Tibial nerve (tissue), 4 donors: ENCODE measurements around the gene NIPSNAP3A.

ENCODE experiments used
- EP300 ChIP-seq, 2 donors: sonication (generic); formaldehyde crosslinking; IDR thresholded peaks; one replicate each; pipeline ENCODE4 v1.6.1; 2017; ENCODE audit warnings: antibody characterized with exemption in 2 of 2, mild to moderate bottlenecking in 1 of 2
- POLR2A ChIP-seq, 2 donors: fragments of 450-650 bp; IDR thresholded peaks; one replicate each; pipeline ENCODE4 v1.6.1; 2017; ENCODE audit warnings: antibody characterized with exemption in 2 of 2, mild to moderate bottlenecking in 2 of 2, moderate library complexity in 2 of 2
- TF ChIP-seq, protein P1 (sequence below), 5 experiments: fragments of 200-600 bp in 3 of 5; fragments of 450-650 bp in 2 of 5; sonication (generic) in 3 of 5; IDR thresholded peaks; one replicate each; pipeline ENCODE4 v1.5.1; 2016 to 2019; ENCODE audit warnings: antibody characterized with exemption in 5 of 5, mild to moderate bottlenecking in 3 of 5, moderate library complexity in 2 of 5

- TF ChIP-seq, protein P1, sequence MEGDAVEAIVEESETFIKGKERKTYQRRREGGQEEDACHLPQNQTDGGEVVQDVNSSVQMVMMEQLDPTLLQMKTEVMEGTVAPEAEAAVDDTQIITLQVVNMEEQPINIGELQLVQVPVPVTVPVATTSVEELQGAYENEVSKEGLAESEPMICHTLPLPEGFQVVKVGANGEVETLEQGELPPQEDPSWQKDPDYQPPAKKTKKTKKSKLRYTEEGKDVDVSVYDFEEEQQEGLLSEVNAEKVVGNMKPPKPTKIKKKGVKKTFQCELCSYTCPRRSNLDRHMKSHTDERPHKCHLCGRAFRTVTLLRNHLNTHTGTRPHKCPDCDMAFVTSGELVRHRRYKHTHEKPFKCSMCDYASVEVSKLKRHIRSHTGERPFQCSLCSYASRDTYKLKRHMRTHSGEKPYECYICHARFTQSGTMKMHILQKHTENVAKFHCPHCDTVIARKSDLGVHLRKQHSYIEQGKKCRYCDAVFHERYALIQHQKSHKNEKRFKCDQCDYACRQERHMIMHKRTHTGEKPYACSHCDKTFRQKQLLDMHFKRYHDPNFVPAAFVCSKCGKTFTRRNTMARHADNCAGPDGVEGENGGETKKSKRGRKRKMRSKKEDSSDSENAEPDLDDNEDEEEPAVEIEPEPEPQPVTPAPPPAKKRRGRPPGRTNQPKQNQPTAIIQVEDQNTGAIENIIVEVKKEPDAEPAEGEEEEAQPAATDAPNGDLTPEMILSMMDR (IDR thresholded peaks at IDR 0.05), result no peak
- TF ChIP-seq EP300 (IDR thresholded peaks at IDR 0.05) (no peak), POLR2A (IDR thresholded peaks at IDR 0.05) (no peak)
Observed at GRCh38 chr9:104711604-104712003, 35.9 kb upstream of the NIPSNAP3A start.
